ENCODE data around the gene TAF1. TPM values are rescaled to one million over a fixed set of nuclear protein-coding genes. Genes with fewer than 3 reads are reported as not detected.
"Not testable (repeated sequence)": the region's sequence is repeated elsewhere in the genome, so short reads cannot be mapped to it uniquely, and the experiment has no call there.

Gene TAF1, protein sequence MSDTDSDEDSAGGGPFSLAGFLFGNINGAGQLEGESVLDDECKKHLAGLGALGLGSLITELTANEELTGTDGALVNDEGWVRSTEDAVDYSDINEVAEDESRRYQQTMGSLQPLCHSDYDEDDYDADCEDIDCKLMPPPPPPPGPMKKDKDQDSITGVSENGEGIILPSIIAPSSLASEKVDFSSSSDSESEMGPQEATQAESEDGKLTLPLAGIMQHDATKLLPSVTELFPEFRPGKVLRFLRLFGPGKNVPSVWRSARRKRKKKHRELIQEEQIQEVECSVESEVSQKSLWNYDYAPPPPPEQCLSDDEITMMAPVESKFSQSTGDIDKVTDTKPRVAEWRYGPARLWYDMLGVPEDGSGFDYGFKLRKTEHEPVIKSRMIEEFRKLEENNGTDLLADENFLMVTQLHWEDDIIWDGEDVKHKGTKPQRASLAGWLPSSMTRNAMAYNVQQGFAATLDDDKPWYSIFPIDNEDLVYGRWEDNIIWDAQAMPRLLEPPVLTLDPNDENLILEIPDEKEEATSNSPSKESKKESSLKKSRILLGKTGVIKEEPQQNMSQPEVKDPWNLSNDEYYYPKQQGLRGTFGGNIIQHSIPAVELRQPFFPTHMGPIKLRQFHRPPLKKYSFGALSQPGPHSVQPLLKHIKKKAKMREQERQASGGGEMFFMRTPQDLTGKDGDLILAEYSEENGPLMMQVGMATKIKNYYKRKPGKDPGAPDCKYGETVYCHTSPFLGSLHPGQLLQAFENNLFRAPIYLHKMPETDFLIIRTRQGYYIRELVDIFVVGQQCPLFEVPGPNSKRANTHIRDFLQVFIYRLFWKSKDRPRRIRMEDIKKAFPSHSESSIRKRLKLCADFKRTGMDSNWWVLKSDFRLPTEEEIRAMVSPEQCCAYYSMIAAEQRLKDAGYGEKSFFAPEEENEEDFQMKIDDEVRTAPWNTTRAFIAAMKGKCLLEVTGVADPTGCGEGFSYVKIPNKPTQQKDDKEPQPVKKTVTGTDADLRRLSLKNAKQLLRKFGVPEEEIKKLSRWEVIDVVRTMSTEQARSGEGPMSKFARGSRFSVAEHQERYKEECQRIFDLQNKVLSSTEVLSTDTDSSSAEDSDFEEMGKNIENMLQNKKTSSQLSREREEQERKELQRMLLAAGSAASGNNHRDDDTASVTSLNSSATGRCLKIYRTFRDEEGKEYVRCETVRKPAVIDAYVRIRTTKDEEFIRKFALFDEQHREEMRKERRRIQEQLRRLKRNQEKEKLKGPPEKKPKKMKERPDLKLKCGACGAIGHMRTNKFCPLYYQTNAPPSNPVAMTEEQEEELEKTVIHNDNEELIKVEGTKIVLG (N-terminal part only)
- 17.3 TPM for polyA plus RNA-seq (2013, experiment 1 of 2; ENCODE audit: insufficient read length)
- 19.2 TPM for polyA plus RNA-seq (2013, experiment 2 of 2; ENCODE audit: insufficient read length)

- DNase-seq, result peak; percentile 98
Measured at GRCh38 chrX:71365875-71366673, at the start of gene TAF1. Gene TAF1 (plus strand): TSS chrX:71366357. CDS start chrX:71366375, 18 bp downstream.

DNA sequence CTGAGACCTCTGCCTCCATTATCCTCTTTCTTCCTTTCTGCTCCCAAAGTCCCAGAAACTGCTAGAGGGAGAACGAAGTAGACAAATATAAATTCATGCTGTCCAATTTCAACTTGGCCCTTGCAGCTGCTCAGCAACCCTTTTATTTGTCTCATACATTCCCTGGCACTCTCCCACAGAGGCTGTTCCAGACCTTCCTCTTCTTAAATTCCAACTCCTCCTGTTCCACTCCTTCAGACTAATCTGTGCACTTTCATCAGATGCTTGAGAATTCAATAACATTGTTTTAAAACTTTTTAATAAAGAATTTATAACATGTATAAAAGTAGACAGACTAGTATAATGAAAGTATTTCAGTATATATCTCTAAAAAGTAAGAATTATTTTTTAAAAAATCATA lies 49.2 kb upstream of the TAF1 start:
- not testable (repeated sequence) for DNase-seq

DNA sequence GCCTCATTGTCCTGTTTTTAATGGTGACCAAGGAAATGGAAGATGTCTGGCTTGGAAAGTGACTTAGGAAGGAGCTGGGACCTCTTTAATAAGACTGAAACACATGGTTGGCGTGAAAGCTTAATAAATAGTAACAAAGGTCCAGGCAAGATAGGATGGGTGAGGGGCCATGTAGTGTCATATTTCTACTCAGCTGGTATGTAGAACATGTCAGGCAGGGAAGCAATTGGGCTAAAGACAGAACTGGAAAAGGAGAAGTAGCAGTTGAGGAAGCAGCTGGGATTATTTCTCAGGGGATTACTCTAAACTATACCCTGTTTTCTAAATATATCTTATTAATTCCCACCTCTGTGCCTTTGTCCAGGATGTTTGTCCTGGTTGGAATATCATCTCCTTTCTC lies 46.0 kb upstream of the TAF1 start:
- no peak for DNase-seq

- no peak for DNase-seq
Measured at GRCh38 chrX:71321731-71322130, 44.4 kb upstream of the TAF1 start.

GRCh38 chrX:71324452-71324851 lies 41.7 kb upstream of the TAF1 start:
- DNase-seq, result not testable (repeated sequence)

DNA sequence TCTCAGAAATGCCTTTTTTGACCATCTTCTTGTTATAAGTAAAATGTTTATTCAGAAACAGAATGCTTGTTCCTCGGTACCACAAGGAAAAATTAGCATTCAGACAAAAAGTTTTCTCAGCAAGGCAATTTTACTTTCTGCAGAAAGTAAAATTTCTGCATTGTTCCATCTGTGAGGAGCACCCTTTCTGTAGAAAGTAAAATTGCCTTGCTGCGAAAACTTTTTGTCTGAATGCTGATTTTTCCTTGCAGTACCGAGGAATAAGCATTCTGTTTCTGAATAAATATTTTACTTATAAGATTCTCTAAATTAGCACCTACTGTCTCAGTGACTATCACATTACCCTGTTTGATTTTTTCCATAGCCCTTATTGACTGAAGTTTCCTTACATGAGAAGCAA lies 39.8 kb upstream of the TAF1 start:
- no peak for DNase-seq

GRCh38 chrX:71349151-71349665 lies 16.9 kb upstream of the TAF1 start:
- not testable (repeated sequence) for DNase-seq

GRCh38 chrX:71349867-71350266 lies 16.3 kb upstream of the TAF1 start:
- DNase-seq, result not testable (repeated sequence)

DNA sequence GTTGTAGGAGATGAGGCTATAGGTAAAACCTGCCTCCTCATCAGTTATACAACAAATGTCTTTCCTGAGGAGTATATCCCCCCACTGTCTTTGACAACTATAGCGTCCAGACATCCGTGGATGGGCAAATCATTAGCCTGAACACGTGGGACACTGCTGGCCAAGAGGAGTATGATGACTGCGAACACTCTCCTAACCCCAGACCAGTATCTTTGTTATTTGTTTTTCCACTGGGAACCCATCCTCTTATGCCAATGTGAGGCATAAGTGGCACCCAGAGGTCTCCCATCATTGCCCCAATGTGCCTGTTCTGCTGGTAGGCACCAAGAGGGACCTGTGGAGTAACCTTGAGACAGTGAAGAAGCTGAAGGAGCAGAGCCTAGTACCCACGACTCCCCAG lies 13.7 kb upstream of the TAF1 start:
- DNase-seq, result not testable (repeated sequence)

- no peak for DNase-seq
Measured at GRCh38 chrX:71364221-71364620, 1.9 kb upstream of the TAF1 start.

- no peak for DNase-seq
Measured at GRCh38 chrX:71365356-71365874, 742 bp upstream of the TAF1 start.

GRCh38 chrX:71366674-71367256 lies 608 bp downstream of the TAF1 start:
- DNase-seq, result peak; percentile 28

DNA sequence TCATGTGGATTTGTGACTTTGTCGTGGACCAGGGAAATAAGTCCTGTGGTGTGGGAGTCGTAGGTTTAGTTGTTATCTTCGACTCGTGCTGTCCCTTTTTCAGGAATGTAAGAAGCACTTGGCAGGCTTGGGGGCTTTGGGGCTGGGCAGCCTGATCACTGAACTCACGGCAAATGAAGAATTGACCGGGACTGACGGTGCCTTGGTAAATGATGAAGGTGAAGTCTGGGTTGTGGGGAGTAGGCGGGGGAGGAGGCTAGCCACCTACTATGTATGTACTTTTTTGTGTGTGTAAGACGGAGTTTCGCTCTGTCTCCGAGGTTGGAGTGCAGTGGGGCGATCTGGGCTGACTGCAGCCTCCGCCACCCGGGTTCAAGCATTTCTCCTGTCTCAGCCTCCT lies 1.2 kb downstream of the TAF1 start:
- peak; percentile 1 for DNase-seq

DNA sequence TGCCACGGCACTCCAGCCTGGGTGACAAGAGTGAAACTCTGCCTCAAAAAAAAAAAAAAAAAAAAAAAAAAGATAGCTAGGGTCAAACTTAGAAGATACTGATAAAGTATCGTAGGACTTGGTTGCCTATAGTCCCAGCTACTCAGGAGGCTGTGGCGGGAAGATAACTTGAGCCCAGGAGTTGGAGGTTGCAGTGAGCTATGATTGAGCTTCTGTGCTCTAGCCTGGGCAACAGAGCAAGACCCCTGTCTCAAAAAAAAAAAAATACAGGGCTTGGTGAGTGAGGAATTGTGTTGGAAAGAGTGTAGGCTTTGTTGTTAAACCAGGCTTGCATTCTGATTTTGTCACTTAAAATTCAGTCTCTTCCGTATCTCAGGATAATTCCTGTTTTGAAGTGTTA lies 6.2 kb downstream of the TAF1 start:
- DNase-seq, result no peak

GRCh38 chrX:71378732-71379131 lies 12.6 kb downstream of the TAF1 start:
- DNase-seq, result no peak

DNA sequence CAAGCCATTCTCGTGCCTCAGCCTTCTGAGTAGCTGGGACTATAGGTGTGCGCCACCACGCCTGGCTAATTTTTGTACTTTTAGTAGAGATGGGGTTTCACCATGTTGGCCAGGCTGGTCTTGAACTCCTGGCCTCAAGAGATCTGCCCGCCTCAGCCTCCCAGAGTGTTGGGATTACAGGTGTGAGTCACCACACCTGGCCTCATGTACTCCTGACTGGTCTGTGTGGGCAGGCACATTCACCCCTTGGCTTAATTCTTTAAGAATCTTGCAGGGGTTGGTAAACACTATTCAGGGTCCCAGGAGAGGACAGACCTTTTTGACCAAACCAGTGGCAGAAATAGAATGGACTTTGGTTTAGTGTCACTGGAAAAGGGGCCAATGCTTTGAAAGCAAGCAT lies 25.6 kb downstream of the TAF1 start:
- not testable (repeated sequence) for DNase-seq

DNA sequence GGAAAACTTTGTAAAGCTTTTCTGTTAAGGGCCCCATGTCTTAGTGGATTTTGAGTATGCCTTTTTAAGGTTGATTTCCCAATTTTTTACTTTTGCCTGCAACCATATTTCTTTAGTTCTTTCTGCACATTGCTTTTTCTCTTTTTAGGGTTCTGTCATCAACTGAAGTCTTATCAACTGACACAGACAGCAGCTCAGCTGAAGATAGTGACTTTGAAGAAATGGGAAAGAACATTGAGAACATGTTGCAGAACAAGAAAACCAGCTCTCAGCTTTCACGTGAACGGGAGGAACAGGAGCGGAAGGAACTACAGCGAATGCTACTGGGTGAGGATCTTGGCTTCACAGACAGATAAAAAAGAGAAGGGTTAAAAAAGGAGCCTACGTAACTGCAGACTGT lies 27.8 kb downstream of the TAF1 start:
- DNase-seq, result no peak

DNA sequence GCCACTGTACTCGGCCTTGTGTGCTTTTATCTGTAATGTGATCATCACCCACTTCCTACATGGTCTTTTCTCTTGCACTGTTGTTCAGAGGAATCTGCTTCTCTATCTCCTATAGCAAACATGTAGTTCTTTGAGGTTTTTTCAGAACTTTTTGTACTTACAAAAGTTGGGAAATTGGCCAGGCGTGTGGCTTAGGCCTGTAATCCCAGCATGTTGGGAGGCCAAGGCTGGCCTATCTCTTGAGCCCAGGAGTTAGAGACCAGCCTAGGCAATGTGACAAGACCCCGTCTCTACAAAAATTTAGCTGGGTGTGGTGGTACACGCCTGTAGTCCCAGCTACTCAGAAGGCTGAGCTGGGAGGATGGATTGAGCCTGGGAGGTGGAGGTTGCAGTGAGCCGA lies 30.4 kb downstream of the TAF1 start:
- DNase-seq, result no peak

DNA sequence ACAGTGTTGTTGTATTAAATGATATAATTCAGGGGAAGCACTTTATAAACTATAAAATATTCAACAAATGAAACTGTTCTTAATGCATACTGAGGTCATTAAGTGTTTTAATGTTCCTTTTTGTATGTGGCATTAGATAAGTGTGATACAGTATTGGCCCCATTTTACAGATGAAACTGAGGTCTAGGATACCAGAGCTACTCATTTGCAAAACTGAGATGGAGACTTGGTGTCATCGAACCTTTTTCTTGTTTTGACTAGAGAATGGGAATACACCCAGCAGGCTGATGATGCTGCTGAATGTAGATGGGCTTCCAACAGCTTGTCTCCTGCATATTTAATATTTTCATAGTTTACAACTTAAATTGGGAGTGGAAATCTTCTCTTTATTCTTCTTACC lies 34.6 kb downstream of the TAF1 start:
- no peak for DNase-seq

- not testable (repeated sequence) for DNase-seq
Measured at GRCh38 chrX:71416260-71416659, 50.1 kb downstream of the TAF1 start.

- DNase-seq, result no peak
Measured at GRCh38 chrX:71420686-71421085, 54.5 kb downstream of the TAF1 start.
